ENCODE data around the gene MRPS17.
A peak's percentile ranks its signal among the peaks of the same experiment; 100 is the strongest.

MRPS17 gene

DNA sequence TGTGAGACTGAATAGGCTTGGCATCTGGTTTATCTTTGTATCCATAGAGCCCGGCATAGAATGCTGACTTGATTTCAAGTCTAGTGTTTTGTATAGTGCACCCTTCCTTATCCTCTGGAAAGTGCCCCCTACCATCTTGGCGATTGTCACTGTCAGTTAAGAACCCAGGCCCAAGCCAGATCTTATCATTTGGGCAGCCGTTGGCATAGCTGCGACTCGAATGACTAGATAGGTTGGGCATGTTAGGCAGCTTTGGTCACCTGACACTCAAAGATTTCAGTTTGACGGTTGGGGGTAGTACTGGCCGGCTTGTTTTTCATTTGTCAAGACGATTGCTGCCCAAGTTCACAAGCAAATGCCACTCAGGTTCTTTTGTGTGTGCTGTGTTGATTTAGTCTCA lies 19.3 kb downstream of the MRPS17 start:
- DNase-seq (ENCODE audit: low read depth) = no peak

DNA sequence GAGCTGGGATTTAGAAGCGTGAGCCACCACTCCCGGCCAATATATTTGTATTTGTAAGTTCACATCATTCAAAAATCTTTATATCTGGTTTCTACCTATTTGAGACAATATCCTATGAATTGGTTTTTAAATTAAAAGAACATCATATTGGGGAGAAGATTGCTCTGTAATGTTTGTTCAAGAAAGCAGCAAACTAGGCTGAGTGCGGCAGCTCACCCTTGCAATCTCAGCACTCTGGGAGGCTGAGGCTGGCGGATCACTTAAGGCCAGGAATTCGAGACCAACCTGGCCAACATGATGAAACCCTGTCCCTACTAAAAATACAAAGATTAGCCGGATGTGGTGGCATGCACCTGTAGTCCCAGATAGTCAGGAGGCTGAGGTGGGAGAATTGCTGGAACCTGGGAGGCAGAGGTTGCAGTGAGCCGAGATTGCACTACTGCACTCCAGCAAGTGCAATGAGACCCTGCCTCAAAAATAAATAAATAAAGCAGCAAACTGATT lies 22.1 kb downstream of the MRPS17 start:
- DNase-seq (ENCODE audit: low read depth) = no peak

DNA sequence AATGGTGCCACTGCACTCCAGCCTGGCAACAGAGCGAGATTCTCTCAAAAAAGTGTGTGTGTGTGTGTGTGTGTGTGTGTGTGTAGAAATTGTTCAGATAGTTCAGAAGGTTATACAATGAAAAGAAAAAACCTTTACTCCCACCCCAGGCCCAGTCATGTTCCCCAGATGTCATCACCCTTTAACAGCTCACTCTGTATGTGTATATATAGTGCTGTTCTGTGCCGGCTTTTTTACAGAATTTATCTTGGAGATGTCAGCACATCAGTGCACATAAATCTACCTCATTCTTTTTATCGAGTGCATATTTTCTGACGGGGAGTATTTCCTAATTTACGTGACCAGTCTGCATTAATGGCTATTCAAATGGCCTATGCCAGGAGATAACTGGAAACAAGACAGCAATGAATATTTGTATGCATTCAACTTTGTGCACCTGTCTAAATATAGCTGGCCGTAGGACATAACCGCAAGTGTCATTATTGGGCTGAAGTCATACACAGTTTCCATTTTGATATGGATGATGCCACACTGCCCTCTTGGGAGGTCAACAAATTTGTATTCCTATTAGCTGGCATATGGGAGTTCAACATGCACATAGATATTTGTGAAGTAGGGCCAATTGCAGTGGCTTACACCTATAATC lies 24.4 kb downstream of the MRPS17 start:
- no peak for DNase-seq (ENCODE audit: low read depth)

DNA sequence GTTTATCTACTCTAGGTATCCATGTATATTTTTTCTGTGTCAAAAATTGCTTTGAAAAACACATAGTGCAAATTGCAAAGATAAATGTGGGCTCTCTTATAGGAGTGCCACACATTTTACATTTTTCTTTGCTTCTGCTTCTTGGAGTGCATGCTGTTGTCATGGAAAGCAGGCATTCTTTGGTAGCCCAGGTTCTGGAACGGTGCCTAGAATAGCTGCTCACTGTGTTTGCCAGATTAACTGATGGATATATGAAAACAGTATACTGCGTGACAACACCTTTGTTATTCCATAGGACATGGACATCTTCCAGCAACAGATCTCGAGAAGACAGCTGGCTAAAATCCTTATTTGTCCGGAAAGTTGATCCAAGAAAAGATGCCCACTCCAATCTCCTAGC lies 26.2 kb downstream of the MRPS17 start:
- DNase-seq (ENCODE audit: low read depth) = peak; percentile 52

DNA sequence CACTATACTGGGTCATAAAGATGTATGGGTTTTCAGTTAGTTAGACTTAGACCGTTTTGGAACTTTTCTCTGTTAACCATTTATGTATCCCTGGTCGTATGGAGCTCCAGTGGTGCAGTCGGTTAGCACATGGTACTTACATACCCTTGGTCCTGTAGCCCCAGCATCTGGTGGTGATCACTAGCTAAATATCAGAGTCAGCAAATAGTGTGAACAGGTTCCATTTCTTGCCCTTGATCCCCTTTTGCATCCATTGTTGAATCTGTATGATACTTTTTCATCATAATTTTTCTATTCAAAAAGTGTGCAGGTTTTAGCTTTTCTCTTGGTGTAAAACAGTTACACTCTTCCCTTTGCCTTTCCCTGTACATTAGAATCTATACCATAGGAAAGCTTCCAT lies 28.6 kb downstream of the MRPS17 start:
- no peak for DNase-seq (ENCODE audit: low read depth)

DNA sequence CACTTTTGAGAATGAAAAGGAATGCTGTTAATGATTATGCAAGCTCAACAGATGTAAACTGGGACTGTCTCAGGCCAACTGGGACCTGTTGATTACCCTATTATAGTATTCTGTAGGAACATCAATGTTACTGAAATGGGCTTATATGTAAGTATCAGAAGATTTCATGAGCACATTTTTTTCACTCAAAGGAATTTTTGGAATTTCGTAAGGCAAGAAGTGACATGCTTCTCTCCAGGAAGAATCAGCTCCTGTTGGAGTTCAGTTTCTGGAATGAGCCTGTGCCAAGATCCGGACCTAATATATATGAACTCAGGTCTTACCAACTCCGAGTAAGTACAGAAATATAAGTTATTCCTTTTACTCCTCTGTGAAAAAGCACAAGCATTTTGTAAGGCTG lies 31.9 kb downstream of the MRPS17 start:
- DNase-seq (ENCODE audit: low read depth) = no peak

DNA sequence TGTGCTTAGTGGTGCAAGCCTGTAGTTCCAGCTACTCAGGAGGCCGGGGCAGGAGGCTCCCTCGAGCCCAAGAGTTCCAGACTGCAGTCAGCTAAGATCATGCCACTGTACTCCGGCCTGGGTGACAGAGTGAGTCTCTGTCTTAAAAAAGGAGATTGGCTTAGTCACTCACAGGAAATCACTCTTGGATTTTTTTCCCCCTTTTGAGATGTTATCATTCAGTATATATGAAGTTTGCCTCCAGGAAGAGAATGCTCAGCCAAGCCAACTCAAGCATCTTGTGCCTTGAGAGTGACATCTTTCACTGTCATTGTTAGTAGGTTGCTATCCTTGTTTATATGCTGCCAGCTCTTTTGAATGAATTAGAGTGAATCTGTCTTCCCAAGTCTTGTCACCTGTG lies 40.7 kb downstream of the MRPS17 start:
- DNase-seq (ENCODE audit: low read depth) = no peak

DNA sequence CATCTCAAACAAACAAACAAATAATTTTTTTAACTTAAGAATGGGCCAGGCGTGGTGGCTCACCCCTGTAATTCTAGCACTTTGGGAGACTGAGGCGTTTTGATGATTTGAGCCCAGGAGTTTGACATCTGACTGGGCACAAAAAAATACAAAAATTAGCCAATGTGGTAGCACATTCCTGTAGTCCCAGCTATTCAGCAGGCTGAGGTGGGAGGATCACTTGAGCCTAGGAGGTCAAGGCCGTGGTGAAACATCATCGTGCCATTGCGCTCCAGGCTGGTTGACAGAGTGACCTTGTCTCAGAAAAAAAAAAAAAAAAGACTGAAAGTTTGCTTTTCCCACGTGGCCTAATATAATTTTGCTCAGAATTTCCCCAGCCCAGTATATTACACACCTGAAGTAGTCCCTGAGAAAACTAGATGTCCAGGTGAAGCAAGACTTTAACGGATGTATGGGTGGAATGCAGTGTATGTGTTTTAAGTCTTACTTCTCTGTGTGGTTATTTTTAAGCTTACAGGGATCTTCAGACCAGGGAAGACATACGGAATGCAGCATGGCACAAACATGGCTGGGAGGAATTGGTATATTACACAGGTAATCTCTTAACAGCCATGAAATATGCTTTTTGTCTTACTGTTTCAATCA lies 45.3 kb downstream of the MRPS17 start:
- DNase-seq (ENCODE audit: low read depth) = no peak

DNA sequence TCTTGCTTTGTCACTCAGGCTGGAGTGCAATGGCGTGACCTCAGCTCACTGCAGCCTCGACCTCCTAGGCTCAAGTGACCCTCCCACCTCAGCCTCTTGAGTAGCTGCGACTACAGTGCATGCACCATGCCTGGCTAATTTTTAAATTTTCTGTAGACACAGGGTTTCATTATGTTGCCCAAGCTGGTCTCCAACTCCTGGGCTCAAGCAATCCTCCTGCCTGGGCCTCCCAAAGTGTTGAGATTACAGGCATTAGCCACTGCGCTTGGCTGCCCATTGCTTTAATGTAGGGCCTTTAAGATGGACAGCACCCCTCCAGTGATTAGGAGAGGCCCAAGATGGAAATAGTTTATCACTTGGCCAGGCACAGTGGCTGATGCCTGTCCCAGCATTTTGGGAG lies 52.1 kb downstream of the MRPS17 start:
- DNase-seq (ENCODE audit: low read depth) = no peak

Data from GM04504 (cell line).